GM12878 (cell line): Measurements from ENCODE around the gene TOM1L1. TPM values are rescaled to one million over a fixed set of nuclear protein-coding genes. Genes with fewer than 3 reads are reported as not detected.

Experiments used
- ATAC-seq: fragments of 200-7000 bp; cut with Tn5 transposase; 3 replicates; pipeline ENCODE4 v1.9.1; 2020; ENCODE audit warnings: mild to moderate bottlenecking, moderate library complexity
- BruUV-seq: library from RNA; stranded (reverse); fragments of 400-500 nt; replicated peaks from 2 replicates; lab custom pipeline; 2021; lab: Mats Ljungman, UMichigan
- CTCF ChIA-PET: fragments of 300-600 bp; sonication (Branson Sonifier 250); formaldehyde crosslinking; extraction: SDS; loops from one replicate; lab custom pipeline; 2021; ENCODE audit warnings: inconsistent platforms; lab: Yijun Ruan, JAX
- POLR2A ChIA-PET: fragments of 350-600 bp; formaldehyde crosslinking; extraction: SDS; loops from one replicate; lab custom pipeline; 2021; ENCODE audit warnings: inconsistent platforms; lab: Charles Lee
- RAD21 ChIA-PET: fragments of 300-600 bp; sonication (Branson Sonifier 250); formaldehyde crosslinking; loops from one replicate; lab custom pipeline; 2023; ENCODE audit warnings: antibody characterized with exemption; ENCODE audit not compliant: unreplicated experiment; lab: Charles Lee
- SMC1A ChIA-PET: fragments of 300-600 bp; sonication (Branson Sonifier 250); formaldehyde crosslinking; loops from one replicate; lab custom pipeline; 2023; ENCODE audit not compliant: unreplicated experiment, uncharacterized antibody; lab: Charles Lee
- DNase-seq: peaks from one replicate; pipeline ENCODE4 v3.0.0-alpha.2; 2011; ENCODE audit warnings: low read depth, low spot score
- FAIRE-seq: peaks from 3 replicates; lab custom pipeline; 2011; peaks lifted over from hg19 to GRCh38; lab: Jason Lieb, UNC
- H2AFZ ChIP-seq: 2 replicates; pipeline ENCODE4 v1.6.0; 2011; ENCODE audit warnings: low read depth, low read length, control low read depth; ENCODE audit not compliant: control insufficient read depth
- H3K27ac ChIP-seq: 2 replicates; pipeline ENCODE4 v1.5.1; 2011; ENCODE audit warnings: control low read depth; ENCODE audit not compliant: control insufficient read depth, insufficient read depth
- H3K27me3 ChIP-seq, 2 experiments: replicated peaks in 1 of 2; 2 replicates each; pipeline versions ENCODE4 v1.6.0 to v1.6.1; 2011; ENCODE audit warnings: low read length in 1 of 2; ENCODE audit not compliant: control insufficient read depth in 2 of 2, insufficient read depth in 2 of 2
- H3K36me3 ChIP-seq, 2 experiments: 2 replicates each; pipeline ENCODE4 v1.5.1; 2011; ENCODE audit warnings: low read length in 1 of 2; ENCODE audit not compliant: control insufficient read depth in 2 of 2, insufficient read depth in 2 of 2
- H3K4me1 ChIP-seq: 2 replicates; pipeline ENCODE4 v1.6.1; 2011; ENCODE audit warnings: mild to moderate bottlenecking, low read length, moderate library complexity, mixed read lengths; ENCODE audit not compliant: control insufficient read depth, insufficient read depth
- H3K4me2 ChIP-seq: 2 replicates; pipeline ENCODE4 v1.6.0; 2011; ENCODE audit warnings: control low read depth; ENCODE audit not compliant: control insufficient read depth, insufficient read depth
- H3K4me3 ChIP-seq: fragments of 200-600 bp; sonication (generic); 2 replicates; pipeline ENCODE4 v1.5.1; 2016
- H3K79me2 ChIP-seq: 2 replicates; pipeline ENCODE4 v1.6.0; 2011; ENCODE audit warnings: low read length; ENCODE audit not compliant: control insufficient read depth, insufficient read depth
- H3K9ac ChIP-seq: 2 replicates; pipeline ENCODE4 v1.8.0; 2011; ENCODE audit warnings: low read length, control low read depth, mixed read lengths; ENCODE audit not compliant: control insufficient read depth, insufficient read depth
- H3K9me3 ChIP-seq: replicated peaks from 3 replicates; pipeline ENCODE4 v1.5.1; 2011; ENCODE audit warnings: mild to moderate bottlenecking, low read length; ENCODE audit not compliant: control insufficient read depth, insufficient read depth
- H4K20me1 ChIP-seq: 2 replicates; pipeline ENCODE4 v1.6.0; 2011; ENCODE audit not compliant: control insufficient read depth, insufficient read depth
- CBX3 ChIP-seq: fragments of 200-600 bp; sonication (generic); IDR thresholded peaks from 2 replicates; pipeline ENCODE4 v1.6.1; 2016; ENCODE audit warnings: low read depth, borderline replicate concordance
- CEBPB ChIP-seq, 2 experiments: fragments of 150-350 bp in 1 of 2; IDR thresholded peaks; 2 replicates each; pipeline ENCODE4 v1.6.1; 2012 to 2014; ENCODE audit warnings: low read depth in 2 of 2, low read length in 2 of 2, borderline replicate concordance in 1 of 2, inconsistent platforms in 1 of 2
- CHD2 ChIP-seq: IDR thresholded peaks from 2 replicates; pipeline ENCODE4 v1.6.1; 2011; ENCODE audit warnings: low read depth, low read length, improper control_type of control experiment, borderline replicate concordance
- DPF2 ChIP-seq: fragments of 450-650 bp; IDR thresholded peaks from 2 replicates; pipeline ENCODE4 v1.6.1; 2017; ENCODE audit warnings: mild to moderate bottlenecking
- JUNB ChIP-seq: IDR thresholded peaks from 2 replicates; pipeline ENCODE4 v1.6.1; 2016; ENCODE audit warnings: antibody characterized with exemption, mild to moderate bottlenecking
- RAD51 ChIP-seq: fragments of 450-650 bp; IDR thresholded peaks from 2 replicates; pipeline ENCODE4 v1.6.1; 2016; ENCODE audit warnings: moderate library complexity, mild to moderate bottlenecking, inconsistent platforms
- WGBS: methylation state at CpG from one replicate; pipeline ENCODE4 v1.1.6; 2016; ENCODE audit warnings: low lambda C conversion rate; ENCODE audit not compliant: insufficient replicate concordance, insufficient coverage; ENCODE audit errors: missing lambda C conversion rate; 5-methylcytosine and 5-hydroxymethylcytosine counted together
- in situ Hi-C: fragments of 300-500 bp; cut with MboI; formaldehyde crosslinking; loops from 9 replicates; pipeline ENCODE4 v1.14.3; 2018; ENCODE audit warnings: mixed read lengths
- intact Hi-C: fragments of 100-400 bp; cut with micrococcal nuclease; formaldehyde crosslinking; loops from one replicate; pipeline ENCODE4 v1.14.2; 2022; ENCODE audit not compliant: unreplicated experiment
- polyA plus RNA-seq, 11 experiments: library from polyadenylated mRNA; depleted of rRNA in 4 of 11; unstranded in 6 of 11; stranded (reverse) in 5 of 11; fragments of >200 nt; fragmentation: Nextera tagmentation in 4 of 11; fragmentation: Illumina TruSeq in 1 of 11; extraction: Ambion mirVana in 4 of 11; extraction: Trizol in 1 of 11; gene quantifications; 1 replicate in 1 of 11; 2 replicates in 10 of 11; pipeline versions ENCODE4 v1.2.1 to v1.2.3, GENCODE V29; 2011 to 2016; ENCODE audit warnings: inconsistent platforms in 2 of 11, missing spikeins in 2 of 11, low read depth in 1 of 11
- total RNA-seq, 4 experiments: library from RNA; depleted of rRNA in 3 of 4; stranded (reverse); fragments of >200 nt in 3 of 4; fragmentation: Illumina TruSeq in 1 of 4; extraction: Trizol in 1 of 4; gene quantifications; 2 replicates each; pipeline versions ENCODE4 v1.2.1 to v1.2.3, GENCODE V29; 2013 to 2021
- TF ChIP-seq, protein P1 (sequence below): fragments of 450-650 bp; IDR thresholded peaks from 2 replicates; pipeline ENCODE4 v1.6.1; 2017; ENCODE audit warnings: mild to moderate bottlenecking, moderate library complexity
- TF ChIP-seq, protein P2 (sequence below): IDR thresholded peaks from 2 replicates; pipeline ENCODE4 v1.6.1; 2012; ENCODE audit warnings: low read depth, low read length, improper control_type of control experiment

TOM1L1 gene
- total and polyA plus RNA-seq, 10 of the 15 experiments (the other 5 are each of a cell fraction or from before 2014, with no cell fraction given), result 1.9 to 8.8 (median 2.5) TPM

DNA sequence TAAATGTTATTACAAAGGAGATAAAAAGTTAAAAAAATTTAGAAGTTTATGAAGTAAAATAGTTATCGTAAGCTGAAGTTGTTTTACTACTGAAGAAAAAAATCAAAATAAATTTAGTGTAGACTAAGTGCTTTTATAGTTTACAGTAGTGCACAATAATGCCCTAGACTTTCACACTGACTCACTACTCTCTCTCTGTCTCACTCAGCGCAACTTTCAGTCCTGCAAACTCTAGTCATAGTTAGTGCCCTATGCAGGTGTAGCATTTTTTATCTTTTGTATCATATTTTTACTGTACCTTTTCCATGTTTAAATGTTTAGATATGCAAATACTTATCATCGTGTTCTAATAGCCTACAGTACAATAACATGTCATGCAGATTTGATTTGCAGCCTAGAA is 17.7 kb upstream of the TOM1L1 start:
- H3K4me2 ChIP-seq, result no peak overlapping the region
- no peak overlapping the region for H2AFZ ChIP-seq
- no peaks in the 10 kb centered on the region; a peak in 1 of 4 replicates for H3K27me3 ChIP-seq
- no peak overlapping the region for H3K4me3 ChIP-seq
- no TSS peak for BruUV-seq
- POLR2A ChIA-PET, result no interaction called here
- no peak for FAIRE-seq
- H3K4me1 ChIP-seq, result no peaks in the 10 kb centered on the region
- no peak for TF ChIP-seq RAD51
- TF ChIP-seq, protein P1, sequence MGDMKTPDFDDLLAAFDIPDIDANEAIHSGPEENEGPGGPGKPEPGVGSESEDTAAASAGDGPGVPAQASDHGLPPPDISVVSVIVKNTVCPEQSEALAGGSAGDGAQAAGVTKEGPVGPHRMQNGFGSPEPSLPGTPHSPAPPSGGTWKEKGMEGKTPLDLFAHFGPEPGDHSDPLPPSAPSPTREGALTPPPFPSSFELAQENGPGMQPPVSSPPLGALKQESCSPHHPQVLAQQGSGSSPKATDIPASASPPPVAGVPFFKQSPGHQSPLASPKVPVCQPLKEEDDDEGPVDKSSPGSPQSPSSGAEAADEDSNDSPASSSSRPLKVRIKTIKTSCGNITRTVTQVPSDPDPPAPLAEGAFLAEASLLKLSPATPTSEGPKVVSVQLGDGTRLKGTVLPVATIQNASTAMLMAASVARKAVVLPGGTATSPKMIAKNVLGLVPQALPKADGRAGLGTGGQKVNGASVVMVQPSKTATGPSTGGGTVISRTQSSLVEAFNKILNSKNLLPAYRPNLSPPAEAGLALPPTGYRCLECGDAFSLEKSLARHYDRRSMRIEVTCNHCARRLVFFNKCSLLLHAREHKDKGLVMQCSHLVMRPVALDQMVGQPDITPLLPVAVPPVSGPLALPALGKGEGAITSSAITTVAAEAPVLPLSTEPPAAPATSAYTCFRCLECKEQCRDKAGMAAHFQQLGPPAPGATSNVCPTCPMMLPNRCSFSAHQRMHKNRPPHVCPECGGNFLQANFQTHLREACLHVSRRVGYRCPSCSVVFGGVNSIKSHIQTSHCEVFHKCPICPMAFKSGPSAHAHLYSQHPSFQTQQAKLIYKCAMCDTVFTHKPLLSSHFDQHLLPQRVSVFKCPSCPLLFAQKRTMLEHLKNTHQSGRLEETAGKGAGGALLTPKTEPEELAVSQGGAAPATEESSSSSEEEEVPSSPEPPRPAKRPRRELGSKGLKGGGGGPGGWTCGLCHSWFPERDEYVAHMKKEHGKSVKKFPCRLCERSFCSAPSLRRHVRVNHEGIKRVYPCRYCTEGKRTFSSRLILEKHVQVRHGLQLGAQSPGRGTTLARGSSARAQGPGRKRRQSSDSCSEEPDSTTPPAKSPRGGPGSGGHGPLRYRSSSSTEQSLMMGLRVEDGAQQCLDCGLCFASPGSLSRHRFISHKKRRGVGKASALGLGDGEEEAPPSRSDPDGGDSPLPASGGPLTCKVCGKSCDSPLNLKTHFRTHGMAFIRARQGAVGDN, result no peak
- peak; percentile 61 for TF ChIP-seq JUNB
- no peak for TF ChIP-seq CBX3
- TF ChIP-seq CHD2, result no peak
- no peak for TF ChIP-seq DPF2
- no peak for TF ChIP-seq CEBPB (IDR thresholded peaks at IDR 0.05; ENCODE audit: borderline replicate concordance in 1 of 2, low read depth in 2 of 2, low read length in 2 of 2)
- TF ChIP-seq, protein P2, sequence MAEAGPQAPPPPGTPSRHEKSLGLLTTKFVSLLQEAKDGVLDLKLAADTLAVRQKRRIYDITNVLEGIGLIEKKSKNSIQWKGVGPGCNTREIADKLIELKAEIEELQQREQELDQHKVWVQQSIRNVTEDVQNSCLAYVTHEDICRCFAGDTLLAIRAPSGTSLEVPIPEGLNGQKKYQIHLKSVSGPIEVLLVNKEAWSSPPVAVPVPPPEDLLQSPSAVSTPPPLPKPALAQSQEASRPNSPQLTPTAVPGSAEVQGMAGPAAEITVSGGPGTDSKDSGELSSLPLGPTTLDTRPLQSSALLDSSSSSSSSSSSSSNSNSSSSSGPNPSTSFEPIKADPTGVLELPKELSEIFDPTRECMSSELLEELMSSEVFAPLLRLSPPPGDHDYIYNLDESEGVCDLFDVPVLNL, result no peak
- TF ChIP-seq, all 136 proteins: peak for 1
- CTCF ChIA-PET, result no interaction called here
- ATAC-seq (peak; percentile 91), DNase-seq (no peak)
- Histone ChIP-seq H3K79me2 (no peaks in the 10 kb centered on the region), H3K27ac (no peak overlapping the region), H3K9ac (no peak overlapping the region), H3K9me3 (no peaks in the 10 kb centered on the region), H3K36me3 (no peaks in the 10 kb centered on the region), H4K20me1 (no peaks in the 10 kb centered on the region)
- RAD21 ChIA-PET, result no interaction called here
- SMC1A ChIA-PET, result no interaction called here
- in situ Hi-C loops (no loop called here), intact Hi-C loops (loop anchor here (10.0 kb wide), 1 partner anchor 58 kb away; no protein-coding TSS in a partner anchor)
- 4% methylated on average over 3 of the region's 3 CpGs for WGBS
